Measurements from ENCODE around the gene SMCO2.

Gene SMCO2

DNA sequence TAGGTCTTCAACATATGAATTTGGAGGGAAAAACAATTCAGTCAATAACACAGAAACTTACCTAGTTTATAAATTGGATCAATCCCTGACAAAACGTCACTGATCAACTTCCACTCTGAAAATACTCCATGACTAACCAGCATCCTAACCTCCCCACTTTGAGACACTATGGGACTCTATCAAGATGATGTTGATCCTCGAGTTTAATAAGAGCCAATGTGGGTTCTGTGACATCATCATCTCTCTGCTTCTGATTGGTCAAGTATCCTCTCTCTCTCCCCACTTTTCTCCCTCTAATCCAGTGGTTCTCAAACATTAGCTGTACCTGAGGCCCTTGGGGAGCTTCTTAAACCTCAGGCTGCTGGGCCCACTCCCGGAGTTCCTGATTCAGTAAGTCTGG is at the start of gene SMCO2:
Gene SMCO2, plus strand, starts transcription at position 301 of the 400 bp plus-strand sequence. CDS start 23,896 bp downstream, outside the sequence.
- Mint-ChIP-seq H3K4me3 (no peak within 1 kb of the TSS), H3K27ac (no peak within 1 kb of the TSS), H3K27me3 (peaks cover 3% of the 10 kb centered on the region), H3K36me3 (ENCODE audit: low read depth) (no peaks in the 10 kb centered on the region), H3K9me3 (peaks cover 4% of the 10 kb centered on the region), H3K4me1 (ENCODE audit: low read depth) (no peaks in the 10 kb centered on the region)
- DNase-seq, result no peak

DNA sequence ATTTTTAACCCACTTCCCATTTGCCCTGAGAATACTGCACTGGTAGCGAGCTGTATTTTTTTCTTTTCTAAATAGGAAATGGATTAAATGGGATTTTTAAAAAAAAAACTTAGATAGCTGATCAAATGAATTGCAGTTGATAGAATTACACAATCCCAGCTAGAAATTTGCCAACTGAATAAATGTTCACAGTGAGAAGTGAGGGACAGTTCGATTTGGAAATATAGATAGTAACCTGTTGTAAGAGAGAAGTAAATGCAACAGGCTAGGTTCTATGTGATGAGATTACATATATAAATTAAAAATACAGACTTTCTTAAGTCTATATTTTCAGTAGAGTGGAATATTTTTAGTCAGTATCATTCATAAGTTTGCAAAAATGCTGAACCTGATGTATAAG is 48.1 kb upstream of the SMCO2 start:
- no peaks in the 10 kb centered on the region for H3K36me3 Mint-ChIP-seq (ENCODE audit: low read depth)
- DNase-seq, result no peak
- H3K4me3 Mint-ChIP-seq, result no peak overlapping the region
- H3K4me1 Mint-ChIP-seq (ENCODE audit: low read depth), result no peaks in the 10 kb centered on the region
- H3K9me3 Mint-ChIP-seq, result no peaks in the 10 kb centered on the region
- no peak overlapping the region for H3K27ac Mint-ChIP-seq
- peaks cover 9% of the 10 kb centered on the region for H3K27me3 Mint-ChIP-seq

DNA sequence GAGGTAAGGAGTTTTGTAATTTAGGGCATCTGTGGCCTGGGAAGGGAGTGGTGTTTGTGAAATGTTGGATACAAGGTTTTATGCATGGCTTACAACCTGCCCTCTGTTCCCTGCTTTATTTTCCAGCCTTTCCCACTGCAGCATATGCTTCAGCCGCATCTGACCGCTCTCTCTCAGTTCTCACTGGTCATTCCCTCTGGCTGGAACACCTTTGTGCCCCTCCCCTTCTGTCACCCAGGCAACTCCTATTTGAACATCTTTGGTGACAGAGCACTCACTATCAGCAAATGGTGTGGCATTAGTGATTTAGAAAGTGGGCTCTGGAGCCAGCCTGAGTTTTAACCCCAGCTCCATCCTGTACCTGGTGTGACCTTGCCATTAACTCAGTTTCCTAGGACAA is 47.5 kb upstream of the SMCO2 start:
- no peak overlapping the region for H3K4me3 Mint-ChIP-seq
- H3K4me1 Mint-ChIP-seq (ENCODE audit: low read depth), result no peaks in the 10 kb centered on the region
- H3K36me3 Mint-ChIP-seq (ENCODE audit: low read depth), result no peaks in the 10 kb centered on the region
- no peak overlapping the region for H3K27ac Mint-ChIP-seq
- no peak for DNase-seq
- peaks cover 9% of the 10 kb centered on the region for H3K27me3 Mint-ChIP-seq
- no peaks in the 10 kb centered on the region for H3K9me3 Mint-ChIP-seq

- Mint-ChIP-seq H3K27ac (no peak overlapping the region), H3K4me3 (no peak overlapping the region), H3K9me3 (peaks cover 2% of the 10 kb centered on the region), H3K36me3 (ENCODE audit: low read depth) (peaks cover 2% of the 10 kb centered on the region), H3K4me1 (ENCODE audit: low read depth) (no peaks in the 10 kb centered on the region), H3K27me3 (peaks cover 9% of the 10 kb centered on the region)
- DNase-seq, result no peak
These were observed 45.6 kb upstream of the SMCO2 start for GRCh38 chr12:27400856-27401354.

- H3K4me3 Mint-ChIP-seq, result no peak overlapping the region
- H3K36me3 Mint-ChIP-seq (ENCODE audit: low read depth), result no peaks in the 10 kb centered on the region
- no peaks in the 10 kb centered on the region for H3K4me1 Mint-ChIP-seq (ENCODE audit: low read depth)
- DNase-seq, result no peak
- no peaks in the 10 kb centered on the region for H3K9me3 Mint-ChIP-seq
- H3K27me3 Mint-ChIP-seq, result no peaks in the 10 kb centered on the region
- no peak overlapping the region for H3K27ac Mint-ChIP-seq
These were observed 34.5 kb upstream of the SMCO2 start for GRCh38 chr12:27412047-27412446.

DNA sequence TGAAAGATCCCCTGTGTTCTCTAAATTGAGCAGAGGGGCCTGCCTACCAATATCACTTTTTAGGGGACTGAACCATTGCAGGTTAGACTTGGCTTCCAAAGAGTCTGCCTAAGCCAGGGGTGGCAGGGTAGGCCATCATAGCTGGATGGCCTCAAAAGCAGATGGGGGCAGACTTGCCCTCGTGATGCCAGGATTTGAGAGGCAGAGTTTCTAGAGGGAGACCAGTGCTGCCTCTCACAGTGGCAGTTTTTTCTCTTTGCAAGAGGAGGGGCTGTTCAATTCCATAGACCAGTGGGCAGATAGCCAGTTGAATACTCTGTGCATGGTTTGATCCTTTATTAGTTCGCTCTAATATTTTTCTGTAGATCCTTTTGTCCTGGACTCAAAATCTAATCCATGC is 23.8 kb upstream of the SMCO2 start:
- H3K27ac Mint-ChIP-seq, result no peak overlapping the region
- H3K9me3 Mint-ChIP-seq, result no peaks in the 10 kb centered on the region
- no peak for DNase-seq
- H3K4me3 Mint-ChIP-seq, result no peak overlapping the region
- H3K27me3 Mint-ChIP-seq, result no peaks in the 10 kb centered on the region
- peaks cover 4% of the 10 kb centered on the region for H3K36me3 Mint-ChIP-seq (ENCODE audit: low read depth)
- H3K4me1 Mint-ChIP-seq (ENCODE audit: low read depth), result no peaks in the 10 kb centered on the region

DNA sequence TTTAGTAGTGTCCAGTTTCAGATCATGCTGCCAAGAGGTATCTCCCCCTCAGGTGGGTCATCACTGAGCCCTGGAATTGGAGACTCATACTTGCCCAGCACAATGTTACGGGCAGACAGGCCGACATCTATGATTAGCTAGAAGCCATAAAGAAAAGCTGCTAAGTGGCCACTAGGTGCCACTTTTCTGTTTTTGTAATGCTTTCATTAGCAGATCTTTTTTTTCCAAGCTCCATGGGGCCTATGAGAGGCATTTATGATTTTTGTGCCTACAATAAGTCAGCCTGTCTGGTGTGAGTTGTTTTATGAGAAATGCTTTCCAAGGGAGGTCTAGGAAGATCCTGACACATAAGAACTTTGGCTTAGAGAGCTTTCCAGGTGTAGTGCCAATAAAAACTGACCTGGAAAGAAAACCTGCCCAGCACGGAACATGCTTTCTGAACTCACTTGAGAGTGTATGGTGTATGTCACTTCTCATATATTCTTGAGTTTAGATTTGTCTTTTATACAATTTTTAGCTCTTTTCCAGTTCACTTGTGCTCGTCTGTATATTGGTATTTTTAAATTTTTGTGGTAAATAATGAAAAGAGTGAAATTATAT is 21.8 kb upstream of the SMCO2 start:
- Mint-ChIP-seq H3K27me3 (no peaks in the 10 kb centered on the region), H3K27ac (no peak overlapping the region), H3K4me1 (ENCODE audit: low read depth) (no peaks in the 10 kb centered on the region), H3K4me3 (no peak overlapping the region), H3K9me3 (no peaks in the 10 kb centered on the region), H3K36me3 (ENCODE audit: low read depth) (no peaks in the 10 kb centered on the region)
- no peak for DNase-seq

- Mint-ChIP-seq H3K9me3 (no peaks in the 10 kb centered on the region), H3K4me3 (no peak overlapping the region), H3K27me3 (no peaks in the 10 kb centered on the region), H3K4me1 (ENCODE audit: low read depth) (no peaks in the 10 kb centered on the region), H3K27ac (no peak overlapping the region), H3K36me3 (ENCODE audit: low read depth) (no peaks in the 10 kb centered on the region)
- DNase-seq, result no peak
These were observed 21.2 kb upstream of the SMCO2 start for GRCh38 chr12:27425306-27425705.

DNA sequence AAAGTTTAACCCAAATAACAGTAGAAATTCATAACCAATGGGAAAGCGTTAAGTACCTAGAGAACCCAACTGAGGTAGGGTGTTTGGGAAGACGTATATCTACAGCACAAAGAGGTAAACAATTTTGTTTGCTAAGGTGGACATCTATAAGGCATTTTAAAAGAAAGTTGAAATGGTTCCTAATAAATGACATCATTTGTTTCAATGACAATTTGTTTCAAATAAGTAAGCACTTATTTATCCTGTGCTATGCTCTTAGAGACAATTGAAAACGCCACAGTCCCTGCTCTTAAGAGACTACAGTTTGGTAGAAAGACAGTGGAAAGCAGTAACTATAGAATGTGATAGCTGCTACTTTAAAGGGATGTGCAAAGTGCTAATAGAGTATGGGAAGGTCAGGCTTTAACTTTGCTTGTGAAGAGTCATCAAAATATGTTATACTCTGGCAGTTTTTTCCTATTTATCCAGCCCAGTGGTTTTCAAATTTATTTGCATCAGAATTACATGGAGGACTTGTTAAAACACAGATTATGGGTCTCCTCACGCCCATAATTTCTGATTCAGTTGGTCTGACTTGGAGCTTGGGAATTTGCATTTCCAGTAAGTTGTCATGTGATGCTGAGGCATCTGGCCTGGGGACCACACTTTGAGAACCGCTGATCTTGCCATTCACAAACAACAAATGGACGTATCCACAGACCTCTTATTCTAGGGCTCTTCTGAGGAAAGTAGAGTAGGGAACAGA is 19.6 kb upstream of the SMCO2 start:
- DNase-seq, result no peak
- no peaks in the 10 kb centered on the region for H3K9me3 Mint-ChIP-seq
- H3K27me3 Mint-ChIP-seq, result no peaks in the 10 kb centered on the region
- no peaks in the 10 kb centered on the region for H3K4me1 Mint-ChIP-seq (ENCODE audit: low read depth)
- no peak overlapping the region for H3K27ac Mint-ChIP-seq
- H3K36me3 Mint-ChIP-seq (ENCODE audit: low read depth), result no peaks in the 10 kb centered on the region
- H3K4me3 Mint-ChIP-seq, result no peak overlapping the region

- no peaks in the 10 kb centered on the region for H3K4me1 Mint-ChIP-seq (ENCODE audit: low read depth)
These were observed 18.7 kb upstream of the SMCO2 start for GRCh38 chr12:27427824-27428223.

DNA sequence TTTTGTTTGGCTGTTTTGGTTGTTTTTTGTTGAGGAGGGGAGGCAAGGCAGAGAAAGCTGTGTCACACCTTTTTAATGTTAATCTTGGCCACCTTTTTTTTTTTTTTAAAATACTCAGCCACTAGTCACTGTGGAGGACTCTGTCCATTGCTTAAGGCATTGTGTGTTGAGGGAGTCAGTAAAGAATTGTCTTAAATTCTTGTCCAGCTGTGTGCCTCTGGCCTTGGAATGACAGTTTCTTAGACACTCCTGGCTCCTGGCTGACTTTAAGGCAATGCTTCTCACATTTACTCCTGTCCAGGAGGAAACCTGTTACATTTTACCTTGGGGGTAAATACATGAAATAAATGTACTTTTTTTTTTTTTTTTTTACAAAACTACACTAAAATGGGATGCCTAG is 18.1 kb upstream of the SMCO2 start:
- no peak overlapping the region for H3K27ac Mint-ChIP-seq
- no peak overlapping the region for H3K4me3 Mint-ChIP-seq
- no peaks in the 10 kb centered on the region for H3K27me3 Mint-ChIP-seq
- no peak for DNase-seq
- no peaks in the 10 kb centered on the region for H3K4me1 Mint-ChIP-seq (ENCODE audit: low read depth)
- no peaks in the 10 kb centered on the region for H3K9me3 Mint-ChIP-seq
- no peaks in the 10 kb centered on the region for H3K36me3 Mint-ChIP-seq (ENCODE audit: low read depth)

More at GRCh38 chr12:27427824-27428223, 18.7 kb upstream of the SMCO2 start:
- Mint-ChIP-seq H3K9me3 (no peaks in the 10 kb centered on the region), H3K27me3 (no peaks in the 10 kb centered on the region), H3K27ac (no peak overlapping the region), H3K4me3 (no peak overlapping the region), H3K36me3 (ENCODE audit: low read depth) (no peaks in the 10 kb centered on the region)
- DNase-seq, result no peak

DNA sequence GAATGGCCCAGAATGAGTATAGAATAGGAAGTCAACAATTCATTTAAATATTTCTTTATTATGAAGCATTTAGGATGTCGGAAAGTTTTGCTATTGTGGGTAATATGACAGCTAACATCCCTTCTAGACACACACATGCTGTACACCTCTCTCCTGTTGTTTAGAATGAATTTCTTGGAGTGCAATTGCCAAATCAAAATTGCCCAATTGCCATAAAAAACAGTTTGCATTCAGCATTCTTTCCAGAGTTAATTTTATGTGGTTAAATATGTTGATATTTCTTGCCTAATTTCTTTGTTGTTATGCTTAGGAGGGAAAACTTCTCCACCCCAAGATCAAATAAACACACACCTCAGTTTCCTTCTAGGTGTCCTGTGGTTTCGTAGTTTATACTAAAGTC is 16.9 kb upstream of the SMCO2 start:
- Mint-ChIP-seq H3K4me1 (ENCODE audit: low read depth) (no peaks in the 10 kb centered on the region), H3K27me3 (no peaks in the 10 kb centered on the region)

DNA sequence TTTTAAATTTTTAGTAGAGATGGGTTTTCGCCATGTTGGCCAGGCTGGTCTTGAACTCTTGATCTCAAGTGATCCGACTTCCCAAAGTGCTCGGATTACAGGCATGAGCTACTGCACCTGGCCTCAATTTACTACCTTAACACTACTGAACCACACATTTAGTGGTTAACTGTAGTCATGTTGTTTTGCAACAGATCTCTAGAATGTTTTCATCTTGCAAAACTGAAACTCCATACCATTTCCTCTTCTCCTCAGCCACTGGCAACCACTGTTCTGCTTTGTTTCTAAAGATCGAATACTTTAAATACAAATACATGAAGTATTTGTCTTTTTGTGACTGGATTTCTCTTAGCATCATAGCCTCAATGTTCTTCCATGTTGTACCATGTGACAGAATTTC is 15.4 kb upstream of the SMCO2 start:
- no peaks in the 10 kb centered on the region for H3K36me3 Mint-ChIP-seq (ENCODE audit: low read depth)
- H3K27me3 Mint-ChIP-seq, result peaks cover 3% of the 10 kb centered on the region
- H3K9me3 Mint-ChIP-seq, result no peaks in the 10 kb centered on the region
- no peak overlapping the region for H3K4me3 Mint-ChIP-seq
- no peak overlapping the region for H3K27ac Mint-ChIP-seq
- peaks cover 8% of the 10 kb centered on the region for H3K4me1 Mint-ChIP-seq (ENCODE audit: low read depth)
- DNase-seq, result no peak

More for the DNA sequence above, 16.9 kb upstream of the SMCO2 start:
- no peaks in the 10 kb centered on the region for H3K36me3 Mint-ChIP-seq (ENCODE audit: low read depth)
- no peak overlapping the region for H3K27ac Mint-ChIP-seq
- H3K9me3 Mint-ChIP-seq, result no peaks in the 10 kb centered on the region
- H3K4me3 Mint-ChIP-seq, result no peak overlapping the region
- no peak for DNase-seq

GRCh38 chr12:27434673-27435565 is 11.6 kb upstream of the SMCO2 start:
- peaks cover 9% of the 10 kb centered on the region for H3K4me1 Mint-ChIP-seq (ENCODE audit: low read depth)
- no peaks in the 10 kb centered on the region for H3K9me3 Mint-ChIP-seq
- no peak overlapping the region for H3K4me3 Mint-ChIP-seq
- peaks cover 27% of the 10 kb centered on the region for H3K27me3 Mint-ChIP-seq
- no peak for DNase-seq
- no peak overlapping the region for H3K27ac Mint-ChIP-seq
- no peaks in the 10 kb centered on the region for H3K36me3 Mint-ChIP-seq (ENCODE audit: low read depth)
